ENCODE results near the gene CDC45.

The CDC45 gene

DNA sequence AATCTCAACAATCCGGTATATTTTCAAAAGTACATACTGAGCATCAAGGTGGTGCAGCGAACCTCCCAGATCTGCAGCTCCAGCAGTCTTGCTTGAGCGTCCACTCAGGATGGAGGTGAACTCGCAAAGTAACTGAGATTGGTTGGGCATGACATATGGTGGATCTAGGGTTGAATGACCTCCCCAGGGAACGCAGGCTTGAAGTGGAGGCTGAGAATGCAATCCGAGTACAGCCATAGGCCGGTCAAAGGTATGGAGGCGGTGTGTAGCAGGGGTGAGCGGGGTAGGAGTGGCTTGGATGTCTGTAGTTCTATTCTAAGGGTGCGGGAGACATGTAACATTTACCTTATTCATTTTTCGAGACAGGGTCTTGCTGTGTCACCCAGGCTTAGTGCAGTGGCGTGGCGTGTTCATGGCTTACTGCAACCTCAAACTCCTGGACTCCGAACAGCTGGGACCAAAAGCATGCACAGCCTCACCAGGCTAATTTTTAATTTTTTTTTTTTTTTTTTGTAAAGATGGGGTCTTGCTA is 31.6 kb upstream of the CDC45 start:
- DNase-seq: peak; percentile 24

DNA sequence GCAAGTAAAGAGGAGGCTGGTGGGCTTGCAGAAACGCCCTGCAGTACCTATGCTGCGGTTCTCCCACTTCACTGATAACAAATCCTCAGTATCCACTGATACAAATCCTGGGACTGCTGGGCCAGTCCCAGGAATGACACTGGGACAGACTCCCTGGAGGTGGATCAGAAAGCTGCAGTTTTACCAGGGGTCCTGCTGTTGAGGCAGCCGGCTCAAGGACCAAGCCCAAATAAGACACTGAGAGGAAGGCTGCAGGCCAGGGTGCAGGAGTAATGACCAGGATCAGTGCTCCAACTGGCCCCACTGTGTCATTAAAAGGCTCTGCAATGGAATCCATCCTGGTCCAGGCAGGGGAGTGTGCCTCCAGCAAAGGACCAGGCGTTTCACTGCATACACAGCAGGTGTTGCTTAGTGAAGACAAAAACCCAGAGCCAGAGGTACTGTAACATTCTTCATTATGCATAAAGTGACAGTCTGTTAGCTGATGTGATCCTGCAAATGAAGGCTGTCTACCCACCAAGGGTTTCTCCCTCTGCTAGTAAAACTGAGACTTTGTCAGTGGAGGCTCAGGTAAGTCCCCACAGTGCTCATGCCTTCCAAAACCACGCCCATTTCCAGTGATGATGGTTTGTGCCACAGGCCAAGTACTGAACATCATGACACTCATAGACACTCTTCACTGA is 30.8 kb upstream of the CDC45 start:
- DNase-seq: no peak

DNA sequence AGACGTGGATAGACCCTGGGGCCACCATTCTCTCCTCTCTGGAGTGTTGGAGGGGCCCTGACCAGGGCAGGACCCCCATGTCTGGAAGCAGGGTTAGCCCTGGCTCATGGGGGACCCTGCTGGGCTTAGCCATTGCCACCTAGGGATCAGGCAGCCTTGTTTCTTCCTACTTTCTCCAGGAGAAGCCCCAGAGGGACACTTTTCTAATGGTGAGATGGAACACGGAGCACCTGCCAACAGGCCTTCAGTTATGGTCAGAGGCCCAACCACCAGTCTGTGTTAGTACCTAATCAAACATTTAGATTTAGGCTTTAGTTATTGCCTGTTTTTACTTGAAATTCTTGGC is 30.3 kb upstream of the CDC45 start:
- DNase-seq: no peak

DNA sequence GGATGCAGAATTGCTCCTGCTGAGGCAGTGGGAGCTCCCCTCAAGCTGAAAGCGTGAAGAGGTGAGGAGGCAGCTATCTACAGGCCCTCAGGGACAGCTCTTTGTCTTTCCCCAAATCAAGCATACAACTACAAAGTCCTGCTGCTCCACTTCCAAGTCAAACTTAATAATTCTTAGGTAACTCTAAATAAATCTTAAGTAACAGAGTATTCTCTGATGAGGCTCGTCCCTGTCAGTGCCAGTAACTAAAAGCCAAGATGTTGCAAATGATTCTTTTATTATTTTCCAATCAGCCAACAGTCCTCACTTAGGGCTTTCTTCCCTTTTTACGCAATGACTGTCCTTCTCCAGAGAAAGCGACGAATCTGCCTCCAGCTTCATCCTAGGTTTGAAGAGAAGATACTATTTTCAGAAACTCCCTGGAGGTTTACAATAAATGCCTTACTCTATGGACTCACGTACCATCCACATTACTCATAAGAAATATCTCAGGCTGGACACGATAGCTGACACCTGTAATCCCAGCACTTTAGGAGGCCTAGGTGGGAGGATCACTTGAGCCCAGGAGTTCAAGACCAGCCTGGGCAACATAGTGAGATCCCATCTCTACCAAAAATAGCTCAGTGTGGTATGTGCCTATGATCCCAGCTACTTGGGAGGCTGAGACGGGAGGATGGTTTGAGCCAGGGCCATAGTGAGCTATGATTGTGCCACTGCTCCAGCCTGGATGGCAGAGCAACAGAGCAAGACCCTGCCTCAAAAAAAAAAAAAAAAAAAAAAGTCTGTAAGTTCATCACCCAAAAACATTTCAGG is 29.2 kb upstream of the CDC45 start:
- DNase-seq: no peak

DNA sequence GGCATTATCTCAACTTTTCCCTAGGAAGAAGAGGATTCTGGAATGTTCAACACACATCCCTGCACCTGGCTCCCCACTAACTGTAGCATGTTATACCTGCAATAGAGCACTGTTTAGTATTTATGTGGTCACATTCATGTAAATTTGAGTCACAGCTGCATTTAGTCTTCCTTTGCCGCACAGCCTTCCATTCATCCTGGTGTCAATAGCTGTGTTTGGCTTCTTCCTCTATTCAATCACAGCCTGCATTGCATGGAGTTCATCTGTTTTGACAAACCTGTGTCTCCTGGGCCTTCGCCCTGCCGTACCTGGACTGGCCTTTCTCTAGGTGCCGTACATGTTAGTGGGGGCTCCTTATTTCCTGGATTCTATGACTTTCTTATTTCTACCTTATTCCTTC is 28.1 kb upstream of the CDC45 start:
- no peak for DNase-seq

DNA sequence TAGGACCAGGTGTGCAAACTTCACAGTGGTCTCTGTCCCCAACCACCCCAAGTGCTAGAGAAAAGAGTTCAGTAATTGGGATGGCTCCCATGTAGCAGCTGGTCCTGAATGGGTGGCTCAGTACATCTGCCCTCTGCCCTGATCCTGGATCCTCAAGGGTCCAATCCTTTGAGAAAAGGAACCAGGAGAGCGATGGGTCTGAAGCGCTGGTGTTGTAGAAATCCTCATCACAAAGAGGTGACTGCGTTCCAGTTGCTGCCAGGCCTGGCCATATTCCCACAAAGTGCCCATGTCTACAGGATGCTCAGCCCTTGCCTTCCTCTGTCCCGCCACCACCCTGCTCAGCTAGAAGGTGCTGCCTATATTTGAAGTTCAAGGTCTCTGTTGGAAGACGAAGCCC is 26.0 kb upstream of the CDC45 start:
- no peak for DNase-seq

DNA sequence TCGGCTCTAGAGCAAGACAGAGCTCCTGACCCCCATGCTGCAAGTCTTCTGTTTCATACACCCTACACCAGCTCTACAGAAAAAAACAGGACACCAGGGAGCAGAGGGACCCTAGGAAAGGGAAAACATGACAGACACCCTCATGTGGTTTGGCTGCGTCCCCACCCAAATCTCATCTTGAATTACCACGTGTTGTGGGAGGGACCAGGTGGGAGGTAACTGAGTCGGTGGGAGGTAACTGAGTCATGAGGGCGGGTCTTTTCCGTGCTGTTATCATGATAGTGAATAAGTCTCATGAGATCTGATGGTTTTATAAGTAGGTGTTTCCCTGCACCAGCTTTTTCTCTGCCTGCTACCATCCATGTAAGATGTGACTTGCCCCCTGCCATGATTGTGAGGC is 25.6 kb upstream of the CDC45 start:
- DNase-seq: no peak

DNA sequence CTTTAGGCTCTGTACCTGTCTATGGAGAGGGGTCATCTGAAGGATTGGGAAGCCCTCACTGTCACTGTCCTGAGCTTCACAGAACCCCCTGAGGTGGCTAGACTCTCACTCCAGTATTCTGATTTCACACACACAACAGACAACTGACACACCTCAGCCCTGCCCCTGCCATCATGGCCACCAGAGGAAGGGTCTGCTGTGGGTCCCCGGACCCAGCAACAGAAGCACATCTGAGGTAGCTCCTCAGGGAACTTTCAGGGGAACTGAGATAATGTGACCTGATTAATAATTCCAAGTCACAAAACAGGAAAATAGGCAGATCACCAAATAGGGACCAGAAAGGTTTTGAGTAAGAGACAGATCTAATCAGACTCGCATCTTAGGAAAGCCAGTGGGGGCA is 24.7 kb upstream of the CDC45 start:
- no peak for DNase-seq

DNA sequence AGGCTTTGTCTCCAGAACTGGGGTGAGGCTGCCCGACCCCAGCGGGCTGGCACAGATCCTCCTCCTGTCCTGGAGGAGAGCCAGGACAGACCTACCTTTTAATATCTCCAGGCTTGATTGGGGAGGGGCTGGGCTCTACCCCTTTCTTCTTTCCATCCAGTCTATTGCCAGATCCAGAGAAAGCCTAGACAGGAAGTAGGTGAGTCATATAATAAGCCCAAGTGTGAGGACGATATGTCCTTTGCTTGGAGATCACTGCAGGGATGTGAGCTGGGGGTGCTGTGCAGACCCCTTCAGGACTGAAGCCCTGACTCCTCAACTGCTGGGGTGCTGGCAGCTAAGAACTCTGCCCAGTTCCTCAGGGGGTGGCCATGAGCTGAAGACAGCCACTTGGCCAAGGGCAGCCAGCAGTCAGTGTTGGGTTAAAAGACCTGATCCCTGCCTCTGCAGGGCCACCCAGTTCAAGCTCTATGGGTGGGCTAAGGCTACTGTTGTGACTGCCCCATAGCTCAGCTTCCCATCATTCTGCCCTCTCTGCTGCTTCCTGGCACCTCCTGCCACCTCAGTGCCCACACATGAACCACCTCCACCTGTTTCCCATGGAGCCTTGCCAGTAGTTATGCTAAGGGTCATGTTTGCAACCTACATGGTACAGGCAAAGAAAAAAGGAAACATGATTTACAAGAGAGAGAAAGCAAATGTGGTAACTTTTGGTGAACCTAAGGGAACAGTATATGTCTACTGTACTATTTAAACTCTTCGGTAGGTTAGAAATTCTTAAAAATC is 23.9 kb upstream of the CDC45 start:
- DNase-seq: no peak

DNA sequence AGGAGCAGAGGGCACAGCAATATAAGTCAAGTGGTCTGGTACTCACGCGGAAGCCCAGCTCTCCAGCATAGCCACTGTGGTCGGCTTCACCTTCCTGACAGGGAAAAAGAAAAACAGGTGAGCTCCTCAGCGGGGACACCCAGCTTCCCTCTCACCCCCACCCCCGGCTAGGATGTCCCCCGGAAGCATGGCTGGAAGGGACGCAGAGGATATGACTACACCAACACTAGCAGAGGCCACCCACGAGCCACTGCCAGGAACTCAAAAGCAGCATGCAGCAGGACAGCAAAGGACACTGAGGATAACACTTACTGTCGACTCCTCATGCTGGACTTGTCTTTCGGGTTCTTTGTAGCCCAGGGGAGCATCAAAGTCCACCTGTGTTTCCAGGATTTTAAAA is 23.2 kb upstream of the CDC45 start:
- no peak for DNase-seq

DNA sequence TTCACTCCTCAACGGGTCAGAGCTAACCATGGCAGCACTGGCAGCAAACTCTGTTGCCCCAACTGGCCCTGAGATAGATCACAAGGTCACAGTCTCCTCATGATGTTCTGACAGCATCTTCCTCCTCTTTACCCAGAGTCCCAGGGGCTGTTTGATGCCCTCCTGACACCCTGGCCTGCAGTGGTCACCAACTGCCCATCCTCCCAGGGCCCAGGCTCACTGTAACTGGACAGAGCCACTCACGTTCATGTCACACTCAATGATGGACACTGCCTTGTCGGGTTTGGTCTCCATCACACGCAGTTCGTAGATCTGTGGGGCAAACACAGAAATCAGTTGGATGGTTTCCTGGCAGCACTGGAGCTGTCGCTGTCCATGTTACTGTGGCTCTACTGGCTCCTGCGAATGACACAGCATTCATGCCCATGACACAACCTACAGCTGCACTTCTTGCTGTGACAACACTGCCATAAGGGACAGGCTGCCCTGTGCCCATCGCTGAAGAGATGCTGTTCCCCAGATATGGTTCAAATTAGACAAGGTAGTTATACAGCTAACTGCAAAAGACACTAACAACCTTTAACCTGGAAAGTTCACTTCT is 21.8 kb upstream of the CDC45 start:
- DNase-seq: no peak

DNA sequence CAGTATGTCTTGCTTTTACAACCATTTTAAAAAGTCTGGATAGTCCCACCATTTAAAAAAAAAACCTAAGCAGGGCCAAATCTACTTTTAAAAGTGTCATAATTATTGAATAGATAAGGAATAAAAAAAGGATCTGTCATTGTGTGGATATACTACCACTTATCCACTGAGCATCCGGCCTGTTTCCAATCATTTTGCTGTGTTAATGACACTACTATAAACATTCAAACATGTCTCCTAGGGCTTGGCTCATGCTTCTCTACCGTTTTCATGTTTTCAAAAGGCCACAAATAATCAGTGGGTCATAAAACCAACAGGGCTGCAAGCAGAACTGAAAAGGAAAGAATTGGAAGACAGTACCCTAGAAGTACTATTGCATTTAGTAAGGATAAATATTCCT is 19.7 kb upstream of the CDC45 start:
- no peak for DNase-seq

DNA sequence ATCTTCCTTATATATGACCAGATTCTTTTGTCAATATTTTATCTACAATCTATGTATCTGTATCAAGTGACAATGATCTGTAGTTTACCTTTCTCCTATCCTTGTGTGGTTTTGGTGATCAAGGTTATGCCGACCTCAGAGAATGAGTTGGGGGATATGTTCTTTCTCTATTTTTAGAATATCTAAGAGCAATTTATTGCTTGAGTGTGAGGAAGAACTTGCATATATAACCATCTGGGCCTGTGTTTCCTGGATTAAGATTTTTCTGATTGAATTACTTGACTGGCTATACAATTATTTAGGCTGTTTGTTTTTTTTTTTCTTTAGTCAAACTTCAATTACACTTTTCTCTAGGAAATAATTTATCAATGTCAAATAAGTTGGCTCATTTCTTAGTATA is 18.2 kb upstream of the CDC45 start:
- no peak for DNase-seq

DNA sequence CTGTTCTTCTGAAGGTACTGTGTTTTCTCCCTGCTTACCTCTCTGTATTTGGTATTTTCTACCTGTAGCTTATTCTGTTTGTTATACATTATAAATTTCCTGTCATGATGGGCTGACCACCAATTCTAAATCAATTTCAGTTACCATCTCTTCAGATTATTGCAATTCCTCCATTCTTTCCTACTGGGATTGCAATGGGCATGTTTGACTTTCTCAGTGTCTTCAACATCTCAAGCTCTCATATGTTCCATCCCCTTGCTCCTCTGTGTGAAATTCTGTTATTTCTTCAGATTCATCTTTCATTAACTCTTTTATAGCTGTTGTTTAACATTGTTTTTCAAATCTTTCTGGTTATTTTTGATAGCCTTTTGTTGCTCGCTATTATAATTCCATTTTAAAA is 16.7 kb upstream of the CDC45 start:
- no peak for DNase-seq

DNA sequence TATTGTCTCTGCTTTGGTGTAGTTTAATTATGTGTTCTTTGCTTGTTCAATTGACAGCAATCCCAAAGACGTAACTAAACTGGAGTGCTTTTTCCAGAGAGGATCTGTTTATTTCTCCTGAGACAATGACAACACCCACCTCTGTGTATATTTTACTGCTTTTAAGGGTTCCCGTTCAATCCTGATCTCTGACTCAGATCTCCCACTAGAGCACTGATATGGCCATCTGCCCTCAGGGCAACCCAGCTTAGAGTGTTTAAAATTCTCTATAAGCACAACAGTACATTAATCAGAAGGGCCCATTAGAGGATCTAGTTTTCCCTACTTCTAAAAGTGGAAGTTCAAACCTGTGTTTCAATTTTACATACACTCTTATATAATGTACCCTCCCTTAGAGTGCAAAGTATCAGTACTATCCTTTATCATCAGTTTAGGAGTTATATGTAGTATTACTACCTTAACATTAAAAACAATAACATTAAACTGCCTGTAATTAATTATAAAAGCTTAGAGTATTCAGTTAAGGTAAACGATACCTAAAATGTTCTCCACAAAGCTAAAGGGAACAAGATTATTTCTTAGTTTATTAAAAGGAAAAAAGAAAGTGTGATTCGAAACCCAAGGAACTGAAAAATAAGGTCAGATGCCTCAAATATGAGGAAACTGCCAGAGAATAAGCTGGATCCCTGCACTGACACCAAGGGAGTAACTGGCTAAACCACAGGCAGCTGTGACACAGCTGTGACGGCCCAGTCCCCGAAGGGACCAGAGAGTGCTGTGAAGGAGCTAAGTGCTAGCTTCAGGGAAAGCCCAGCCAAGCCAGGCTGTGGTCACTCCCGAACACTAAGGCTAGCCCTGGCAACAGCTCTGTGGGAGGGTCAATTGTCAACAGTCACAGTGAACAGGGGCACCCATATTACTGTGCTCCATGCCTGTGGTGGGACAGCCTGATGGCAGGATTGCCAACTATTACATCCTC is 15.9 kb upstream of the CDC45 start:
- no peak for DNase-seq

DNA sequence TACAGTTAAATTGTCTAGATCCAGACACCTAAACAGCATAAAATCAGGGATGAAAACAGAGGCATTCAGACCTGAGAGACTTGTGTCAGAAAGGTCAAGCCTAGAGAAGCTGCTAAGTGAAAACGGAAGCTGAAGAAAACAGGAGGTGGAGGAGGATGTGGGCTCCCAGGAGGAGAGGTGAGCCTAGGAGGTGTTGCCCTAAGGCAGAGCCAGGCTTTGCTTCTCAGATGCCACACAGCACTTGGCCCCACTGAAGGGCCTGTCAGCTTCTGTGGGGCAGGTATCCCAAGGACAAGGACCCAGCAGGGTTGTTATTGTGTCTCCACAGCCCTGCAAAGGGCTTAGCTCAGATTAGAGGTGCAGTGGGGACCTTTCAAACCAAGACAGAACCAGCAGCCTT is 15.2 kb upstream of the CDC45 start:
- no peak for DNase-seq

DNA sequence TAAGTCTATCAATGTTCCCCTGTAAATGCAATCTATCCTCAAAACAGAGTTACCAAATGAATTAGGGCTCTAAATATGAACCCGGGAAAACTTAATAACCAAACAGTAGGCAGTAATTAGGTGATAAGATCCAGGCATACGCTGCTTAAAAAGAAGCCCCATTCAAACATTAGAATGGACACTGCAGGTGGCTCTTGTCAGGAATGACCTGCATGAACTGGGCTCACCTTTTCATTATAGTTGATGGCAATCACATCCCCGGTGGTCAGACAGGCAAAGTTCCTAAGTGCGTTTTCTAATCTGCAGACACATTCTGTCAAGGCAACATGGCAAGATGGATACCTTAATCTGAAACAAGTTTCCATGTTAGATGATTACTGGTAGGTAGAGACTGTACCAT is 14.7 kb upstream of the CDC45 start:
- DNase-seq: no peak

DNA sequence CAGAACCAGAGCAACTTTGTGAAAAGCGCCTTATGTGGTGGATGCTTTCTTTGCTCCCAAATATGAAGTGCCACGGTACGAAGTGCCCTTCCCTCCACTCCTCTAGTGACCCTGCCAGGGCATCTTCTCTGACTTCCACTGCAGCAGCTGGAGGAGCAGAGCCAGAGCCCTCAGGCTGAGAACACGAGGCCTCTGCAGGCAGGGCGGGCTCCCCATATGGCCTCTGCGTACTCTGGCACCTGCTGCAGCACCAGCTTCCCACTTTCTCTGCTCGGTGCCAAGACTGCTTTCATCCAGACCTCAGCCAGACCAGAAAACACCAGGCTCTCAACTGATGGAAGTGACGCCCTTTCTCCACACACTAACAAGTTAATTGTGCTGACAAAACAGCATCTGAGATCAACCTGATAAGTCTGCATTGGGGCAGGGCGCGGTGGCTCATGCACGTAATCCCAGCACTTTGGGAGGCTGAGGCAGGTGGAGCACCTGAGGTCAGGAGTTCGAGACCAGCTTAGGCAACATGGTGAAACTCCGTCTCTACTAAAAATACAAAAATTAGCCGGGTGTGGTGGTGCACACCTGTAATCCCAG is 13.5 kb upstream of the CDC45 start:
- DNase-seq: no peak

DNA sequence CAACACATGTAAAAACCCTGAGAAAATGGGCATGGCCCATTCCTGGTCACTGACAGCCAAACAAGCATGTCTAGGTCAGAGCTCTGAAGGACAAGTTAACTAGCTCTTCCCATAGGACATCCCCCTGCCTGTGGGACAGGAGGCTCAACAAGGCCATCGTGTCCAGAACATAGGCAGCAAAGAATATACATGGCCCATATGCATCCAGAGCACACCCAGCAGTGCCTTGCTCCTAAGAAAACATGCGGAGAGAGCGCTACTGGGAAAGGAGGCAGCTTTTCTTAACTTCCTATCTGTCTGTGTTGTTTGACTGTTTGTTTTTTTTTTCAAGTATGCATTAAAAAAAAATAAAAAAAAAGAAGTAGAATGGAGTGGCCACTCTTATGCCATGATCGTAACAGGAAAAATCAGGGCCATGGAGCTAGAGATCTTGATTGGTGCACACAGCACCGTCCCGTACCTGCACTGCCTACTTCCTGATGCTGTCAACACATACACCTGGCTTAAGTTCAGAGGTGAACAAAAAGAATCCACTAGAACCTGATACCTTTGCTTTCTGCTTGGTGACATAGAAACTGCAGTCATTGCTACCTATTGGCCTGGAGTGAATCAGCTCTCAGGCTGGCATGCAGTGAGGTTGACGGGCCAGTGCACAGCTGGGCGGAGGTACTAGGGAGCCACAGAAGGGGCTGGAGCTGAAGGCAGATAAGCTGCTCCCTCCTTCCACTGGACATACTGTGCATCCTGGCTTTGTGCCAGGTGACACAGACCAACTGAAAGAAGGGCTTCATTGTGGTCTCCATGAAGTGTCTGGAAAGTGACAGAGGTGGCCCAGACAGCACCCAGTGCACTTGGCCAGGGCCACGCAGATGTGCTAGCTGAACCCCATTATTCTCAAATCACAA is 12.6 kb upstream of the CDC45 start:
- DNase-seq: no peak

DNA sequence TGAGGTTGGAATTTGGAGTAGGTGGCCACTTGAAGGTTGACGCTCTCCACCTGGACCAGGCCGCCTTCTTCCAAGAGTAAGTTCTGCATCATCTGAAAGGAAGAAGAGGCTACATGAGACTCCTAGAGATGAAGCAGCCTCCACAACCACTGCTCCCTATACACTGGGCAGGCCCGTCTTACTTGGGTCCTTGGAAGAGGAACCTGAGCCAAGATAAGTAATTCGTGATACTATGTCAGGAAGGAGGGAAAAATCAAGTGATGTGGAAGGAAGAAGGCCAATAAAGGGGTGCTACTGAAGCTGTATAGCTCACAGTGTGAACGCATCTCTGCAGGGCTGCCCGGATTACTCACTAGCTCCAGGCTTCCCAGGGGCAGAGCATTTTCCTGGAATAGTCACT is 11.8 kb upstream of the CDC45 start:
- DNase-seq: no peak

DNA sequence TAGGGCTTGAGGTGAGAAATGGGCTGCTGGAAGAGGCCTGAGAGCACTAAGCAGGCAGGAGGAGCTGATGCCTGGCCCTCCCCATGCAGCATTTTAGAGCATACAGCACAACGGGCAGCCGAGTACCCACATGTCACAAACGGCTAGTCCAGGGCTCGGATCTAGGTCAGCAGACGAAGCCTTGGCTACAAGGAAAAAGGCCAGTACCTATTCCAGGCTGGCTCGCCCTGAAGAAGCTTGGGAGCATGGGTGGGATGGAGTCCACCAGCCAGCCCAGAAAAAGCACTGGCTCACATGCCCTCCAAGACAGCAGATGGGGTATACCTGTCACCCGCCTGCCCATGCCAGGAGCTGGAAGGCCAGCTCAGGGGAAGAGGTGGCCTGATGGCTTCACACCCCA is 10.3 kb upstream of the CDC45 start:
- no peak for DNase-seq

Measured in NCI-H2081 treated with DMSO at 0.1 percent for 48 hours (cell line).